GM12878 (cell line): Measurements from ENCODE around the gene PDE9A. TPM values are rescaled to one million over a fixed set of nuclear protein-coding genes. Genes with fewer than 3 reads are reported as not detected.
"Not testable (repeated sequence)": the region's sequence is repeated elsewhere in the genome, so short reads cannot be mapped to it uniquely, and the experiment has no call there.

ENCODE experiments used
- ATAC-seq: fragments of 200-7000 bp; cut with Tn5 transposase; 3 replicates; pipeline ENCODE4 v1.9.1; 2020; ENCODE audit warnings: mild to moderate bottlenecking, moderate library complexity
- BruUV-seq: library from RNA; stranded (reverse); fragments of 400-500 nt; replicated peaks from 2 replicates; lab custom pipeline; 2021; lab: Mats Ljungman, UMichigan
- CTCF ChIA-PET: fragments of 300-600 bp; sonication (Branson Sonifier 250); formaldehyde crosslinking; extraction: SDS; loops from one replicate; lab custom pipeline; 2021; ENCODE audit warnings: inconsistent platforms; lab: Yijun Ruan, JAX
- POLR2A ChIA-PET: fragments of 350-600 bp; formaldehyde crosslinking; extraction: SDS; loops from one replicate; lab custom pipeline; 2021; ENCODE audit warnings: inconsistent platforms; lab: Charles Lee
- RAD21 ChIA-PET: fragments of 300-600 bp; sonication (Branson Sonifier 250); formaldehyde crosslinking; loops from one replicate; lab custom pipeline; 2023; ENCODE audit warnings: antibody characterized with exemption; ENCODE audit not compliant: unreplicated experiment; lab: Charles Lee
- SMC1A ChIA-PET: fragments of 300-600 bp; sonication (Branson Sonifier 250); formaldehyde crosslinking; loops from one replicate; lab custom pipeline; 2023; ENCODE audit not compliant: unreplicated experiment, uncharacterized antibody; lab: Charles Lee
- DNase-seq: peaks from one replicate; pipeline ENCODE4 v3.0.0-alpha.2; 2011; ENCODE audit warnings: low read depth, low spot score
- FAIRE-seq: peaks from 3 replicates; lab custom pipeline; 2011; peaks lifted over from hg19 to GRCh38; lab: Jason Lieb, UNC
- H2AFZ ChIP-seq: 2 replicates; pipeline ENCODE4 v1.6.0; 2011; ENCODE audit warnings: low read depth, low read length, control low read depth; ENCODE audit not compliant: control insufficient read depth
- H3K27ac ChIP-seq: 2 replicates; pipeline ENCODE4 v1.5.1; 2011; ENCODE audit warnings: control low read depth; ENCODE audit not compliant: control insufficient read depth, insufficient read depth
- H3K27me3 ChIP-seq, 2 experiments: replicated peaks in 1 of 2; 2 replicates each; pipeline versions ENCODE4 v1.6.0 to v1.6.1; 2011; ENCODE audit warnings: low read length in 1 of 2; ENCODE audit not compliant: control insufficient read depth in 2 of 2, insufficient read depth in 2 of 2
- H3K36me3 ChIP-seq, 2 experiments: 2 replicates each; pipeline ENCODE4 v1.5.1; 2011; ENCODE audit warnings: low read length in 1 of 2; ENCODE audit not compliant: control insufficient read depth in 2 of 2, insufficient read depth in 2 of 2
- H3K4me1 ChIP-seq: 2 replicates; pipeline ENCODE4 v1.6.1; 2011; ENCODE audit warnings: mild to moderate bottlenecking, low read length, moderate library complexity, mixed read lengths; ENCODE audit not compliant: control insufficient read depth, insufficient read depth
- H3K4me2 ChIP-seq: 2 replicates; pipeline ENCODE4 v1.6.0; 2011; ENCODE audit warnings: control low read depth; ENCODE audit not compliant: control insufficient read depth, insufficient read depth
- H3K4me3 ChIP-seq: fragments of 200-600 bp; sonication (generic); 2 replicates; pipeline ENCODE4 v1.5.1; 2016
- H3K79me2 ChIP-seq: 2 replicates; pipeline ENCODE4 v1.6.0; 2011; ENCODE audit warnings: low read length; ENCODE audit not compliant: control insufficient read depth, insufficient read depth
- H3K9ac ChIP-seq: 2 replicates; pipeline ENCODE4 v1.8.0; 2011; ENCODE audit warnings: low read length, control low read depth, mixed read lengths; ENCODE audit not compliant: control insufficient read depth, insufficient read depth
- H3K9me3 ChIP-seq: replicated peaks from 3 replicates; pipeline ENCODE4 v1.5.1; 2011; ENCODE audit warnings: mild to moderate bottlenecking, low read length; ENCODE audit not compliant: control insufficient read depth, insufficient read depth
- H4K20me1 ChIP-seq: 2 replicates; pipeline ENCODE4 v1.6.0; 2011; ENCODE audit not compliant: control insufficient read depth, insufficient read depth
- ATF7 ChIP-seq: fragments of 450-650 bp; IDR thresholded peaks from 2 replicates; pipeline ENCODE4 v1.6.1; 2016; ENCODE audit warnings: low read depth, mild to moderate bottlenecking
- EED ChIP-seq: sonication (generic); IDR thresholded peaks from 2 replicates; pipeline ENCODE4 v1.6.1; 2016; ENCODE audit warnings: antibody characterized with exemption, low read depth
- IKZF1 ChIP-seq: fragments of 450-650 bp; conservative IDR thresholded peaks from 2 replicates; pipeline ENCODE4 v1.6.1; 2017; ENCODE audit warnings: antibody characterized with exemption, mild to moderate bottlenecking
- KDM1A ChIP-seq: fragments of 200-600 bp; sonication (generic); IDR thresholded peaks from 2 replicates; pipeline ENCODE4 v1.6.1; 2016; ENCODE audit warnings: borderline replicate concordance
- MXI1 ChIP-seq: fragments of 150-350 bp; IDR thresholded peaks from 2 replicates; pipeline ENCODE4 v1.6.1; 2011; ENCODE audit warnings: low read depth, mild to moderate bottlenecking, inconsistent platforms, low read length, improper control_type of control experiment
- PAX8 ChIP-seq: fragments of 450-650 bp; IDR thresholded peaks from 2 replicates; pipeline ENCODE4 v1.6.1; 2017; ENCODE audit warnings: mild to moderate bottlenecking, moderate library complexity
- RAD21 ChIP-seq: IDR thresholded peaks from 2 replicates; pipeline ENCODE4 v1.6.1; 2011; ENCODE audit warnings: mild to moderate bottlenecking, low read depth, low read length, moderate library complexity; ENCODE audit not compliant: insufficient read depth
- WGBS: methylation state at CpG from one replicate; pipeline ENCODE4 v1.1.6; 2016; ENCODE audit warnings: low lambda C conversion rate; ENCODE audit not compliant: insufficient replicate concordance, insufficient coverage; ENCODE audit errors: missing lambda C conversion rate; 5-methylcytosine and 5-hydroxymethylcytosine counted together
- in situ Hi-C: fragments of 300-500 bp; cut with MboI; formaldehyde crosslinking; loops from 9 replicates; pipeline ENCODE4 v1.14.3; 2018; ENCODE audit warnings: mixed read lengths
- intact Hi-C: fragments of 100-400 bp; cut with micrococcal nuclease; formaldehyde crosslinking; loops from one replicate; pipeline ENCODE4 v1.14.2; 2022; ENCODE audit not compliant: unreplicated experiment
- polyA plus RNA-seq, 11 experiments: library from polyadenylated mRNA; depleted of rRNA in 4 of 11; unstranded in 6 of 11; stranded (reverse) in 5 of 11; fragments of >200 nt; fragmentation: Nextera tagmentation in 4 of 11; fragmentation: Illumina TruSeq in 1 of 11; extraction: Ambion mirVana in 4 of 11; extraction: Trizol in 1 of 11; gene quantifications; 1 replicate in 1 of 11; 2 replicates in 10 of 11; pipeline versions ENCODE4 v1.2.1 to v1.2.3, GENCODE V29; 2011 to 2016; ENCODE audit warnings: inconsistent platforms in 2 of 11, missing spikeins in 2 of 11, low read depth in 1 of 11
- total RNA-seq, 4 experiments: library from RNA; depleted of rRNA in 3 of 4; stranded (reverse); fragments of >200 nt in 3 of 4; fragmentation: Illumina TruSeq in 1 of 4; extraction: Trizol in 1 of 4; gene quantifications; 2 replicates each; pipeline versions ENCODE4 v1.2.1 to v1.2.3, GENCODE V29; 2013 to 2021

Gene PDE9A
- total and polyA plus RNA-seq, 10 of the 15 experiments (the other 5 are each of a cell fraction or from before 2014, with no cell fraction given) = 0.08 to 0.45 (median 0.20) TPM; not detected in 1

- RAD21 ChIA-PET, POLR2A ChIA-PET, H3K4me1 ChIP-seq, ATAC-seq, DNase-seq, H2AFZ ChIP-seq, intact Hi-C loops, H3K4me3 ChIP-seq, H3K79me2 ChIP-seq, H3K36me3 ChIP-seq, H3K9me3 ChIP-seq, in situ Hi-C loops, H3K9ac ChIP-seq, H4K20me1 ChIP-seq, H3K4me2 ChIP-seq, H3K27ac ChIP-seq, H3K27me3 ChIP-seq, FAIRE-seq, SMC1A ChIA-PET, BruUV-seq, CTCF ChIA-PET: not testable (repeated sequence)
- 60% methylated on average over 12 of the region's 12 CpGs for WGBS
These were observed 67.1 kb downstream of the PDE9A start for GRCh38 chr21:42720484-42720883.

- intact Hi-C loops (no loop called here), in situ Hi-C loops (no loop called here)
- Histone ChIP-seq H4K20me1 (no peaks in the 10 kb centered on the region), H3K36me3 (no peaks in the 10 kb centered on the region), H3K79me2 (no peaks in the 10 kb centered on the region), H3K27me3 (peaks cover 0 to 1% of the 10 kb centered on the region in 2 experiments; a peak in 1 of 4 replicates), H3K9me3 (no peaks in the 10 kb centered on the region), H3K4me1 (no peaks in the 10 kb centered on the region), H2AFZ (no peak overlapping the region), H3K4me2 (no peak overlapping the region), H3K27ac (no peak overlapping the region), H3K4me3 (no peak overlapping the region), H3K9ac (no peak overlapping the region)
- ChIA-PET CTCF (interaction anchor here (0.6 kb wide), 1 partner anchor 27 kb away, joined by 3 read pairs; no protein-coding TSS in a partner anchor), POLR2A (no interaction called here), RAD21 (no interaction called here), SMC1A (no interaction called here)
- no peak for DNase-seq
- no peak for TF ChIP-seq MXI1
- TF ChIP-seq PAX8 = no peak
- TF ChIP-seq IKZF1 = no peak
- no peak for TF ChIP-seq ATF7
- no peak for TF ChIP-seq EED
- no peak for TF ChIP-seq KDM1A
- no peak for TF ChIP-seq RAD21
- no TSS peak for BruUV-seq
- 19% methylated on average over 6 of the region's 6 CpGs for whole genome bisulfite sequencing
- no peak for ATAC-seq
- no peak for FAIRE-seq
These were observed 68.0 kb downstream of the PDE9A start for GRCh38 chr21:42721341-42721824.
